Kidney tubule cell (primary cell): ENCODE measurements around the gene SLCO3A1.
A peak's percentile ranks its signal among the peaks of the same experiment; 100 is the strongest.

Experiments used
- DNase-seq: peaks from one replicate; pipeline ENCODE4 v3.0.0-alpha.2; 2018; ENCODE audit warnings: low spot score

SLCO3A1 gene

DNA sequence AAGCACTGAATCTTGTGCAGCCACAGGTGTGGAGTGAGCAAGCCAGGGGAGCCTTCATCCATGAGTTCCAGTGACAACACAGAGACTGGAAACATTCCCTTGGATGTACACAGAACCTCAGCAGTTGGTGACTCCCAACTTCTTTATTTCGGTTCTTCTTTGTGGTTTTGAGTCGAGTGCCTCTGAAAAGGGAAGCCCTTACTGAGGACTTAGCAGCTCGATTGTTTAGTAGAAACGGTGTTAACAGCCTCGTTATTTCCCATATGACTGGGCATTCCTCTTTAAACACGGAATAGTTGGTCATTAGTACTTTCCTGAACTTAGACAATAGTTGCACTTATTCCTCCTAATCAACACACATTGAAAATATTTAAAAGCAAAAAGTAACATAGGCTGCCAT, 7.7 kb downstream of the SLCO3A1 start:
- DNase-seq = no peak

DNA sequence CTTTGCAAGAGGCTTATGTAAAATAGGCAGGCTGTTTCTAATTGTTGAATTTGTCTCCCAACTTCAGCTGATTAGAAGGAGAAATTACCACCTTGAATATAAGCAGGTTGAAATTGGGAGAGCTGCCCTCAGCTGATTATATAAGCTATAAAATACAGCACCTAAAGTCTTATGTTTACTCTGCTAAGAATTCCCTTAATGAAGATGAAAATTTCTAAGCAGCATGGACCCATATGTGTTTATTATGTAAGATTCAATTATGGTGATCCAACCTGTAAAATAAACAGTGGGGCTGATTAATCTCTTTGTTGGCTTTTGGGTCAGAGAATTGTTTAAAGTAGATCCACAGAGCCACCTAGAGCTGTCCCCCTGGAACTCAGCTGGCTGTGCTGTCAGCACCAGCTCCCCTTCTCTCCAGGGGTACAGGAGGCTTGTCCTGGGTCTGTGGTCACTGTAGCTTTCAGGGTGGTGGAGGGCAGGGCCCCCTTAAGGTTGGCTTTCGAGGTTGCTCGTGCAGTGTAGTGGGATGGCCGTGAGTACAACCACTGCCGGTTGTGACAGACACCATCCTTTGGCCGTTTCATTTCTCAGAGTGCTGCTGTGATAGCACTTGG, 9.5 kb downstream of the SLCO3A1 start:
- DNase-seq = no peak

DNA sequence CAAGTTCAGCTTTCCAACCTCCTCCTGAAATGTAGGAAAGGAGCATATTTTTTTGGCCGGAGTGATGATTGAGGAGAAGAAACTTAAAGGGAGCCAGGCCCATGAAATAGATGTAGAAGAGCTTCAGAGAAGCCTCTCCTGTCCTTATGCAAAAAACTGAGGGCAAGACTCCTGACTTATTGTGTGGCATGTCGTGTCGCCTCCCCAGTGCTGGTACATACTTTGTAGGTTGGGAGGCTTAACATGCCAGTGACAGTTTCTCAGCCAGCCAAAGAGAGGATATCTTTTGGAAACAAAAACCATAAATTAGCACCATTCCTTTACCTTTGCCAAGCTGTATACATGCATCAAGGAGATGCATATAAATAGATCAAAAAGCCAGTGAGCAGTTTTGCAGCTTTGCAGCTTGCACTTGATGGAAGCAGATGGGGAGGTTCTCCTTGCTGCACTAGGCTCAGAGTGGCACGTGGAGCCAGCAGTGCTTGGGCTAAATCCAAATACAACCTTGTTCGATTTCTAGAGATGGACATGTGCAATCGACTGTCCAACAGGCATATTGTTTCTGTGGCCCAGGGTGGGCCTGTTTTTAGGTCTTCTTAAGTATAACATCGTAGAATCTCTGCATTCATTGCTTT, 10.2 kb downstream of the SLCO3A1 start:
- no peak for DNase-seq

DNA sequence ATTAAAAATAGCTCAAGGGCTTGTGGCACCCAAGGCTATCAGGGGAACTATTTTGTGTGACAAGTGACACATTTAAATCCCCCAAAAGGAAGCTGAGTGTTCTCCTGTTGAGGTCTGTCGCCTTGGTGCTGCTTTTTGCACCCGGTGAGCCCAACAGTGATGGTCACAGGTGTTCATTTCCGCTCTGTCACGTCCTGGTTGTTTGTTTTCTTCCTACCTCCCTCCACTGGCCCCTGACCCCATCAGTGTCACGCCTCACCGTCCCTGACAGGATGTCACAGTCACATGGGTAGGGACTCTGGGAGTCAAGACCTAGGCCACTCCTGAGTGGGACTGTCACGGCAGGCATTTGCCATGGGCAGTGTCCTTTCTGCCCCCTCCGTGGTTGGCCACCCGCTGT, 11.2 kb downstream of the SLCO3A1 start:
- peak; percentile 57 for DNase-seq

DNA sequence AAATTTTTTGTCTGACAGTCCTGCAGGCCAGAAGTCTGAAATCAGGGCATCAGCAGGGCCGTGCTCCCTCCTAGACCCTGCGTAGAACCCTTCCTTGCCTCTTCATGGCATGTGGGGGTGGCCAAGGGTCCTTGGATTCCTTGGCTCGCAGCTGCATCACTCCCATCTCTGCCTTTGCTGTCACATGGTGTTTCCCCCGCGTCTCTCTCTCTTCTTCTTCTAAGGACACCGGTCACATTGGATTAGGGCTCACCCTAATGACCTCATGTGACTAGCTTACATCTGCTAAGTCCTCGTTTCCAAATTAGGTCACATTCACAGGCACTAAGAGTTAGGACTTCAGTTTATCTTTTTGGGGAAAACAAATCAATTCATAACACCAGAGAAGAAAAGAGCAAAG, 12.0 kb downstream of the SLCO3A1 start:
- DNase-seq = peak; percentile 30

DNA sequence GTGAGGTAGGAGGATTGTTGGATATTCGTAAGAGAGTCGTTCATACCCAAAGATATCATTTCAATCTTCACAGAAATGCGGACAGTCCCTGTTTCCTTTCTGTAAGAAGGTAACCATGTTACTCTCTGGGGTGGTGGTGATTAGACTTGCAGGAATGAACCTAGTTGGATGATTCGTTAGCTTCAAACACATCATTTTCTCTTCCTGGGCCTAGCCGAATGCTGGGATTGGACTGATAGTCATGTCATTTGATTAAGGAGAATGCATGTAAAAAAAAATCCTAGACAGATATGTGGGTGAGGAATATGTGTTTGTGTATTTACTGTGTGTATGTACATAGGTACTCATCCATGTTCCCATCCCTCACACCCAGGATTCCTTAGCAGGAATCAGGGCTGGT, 12.4 kb downstream of the SLCO3A1 start:
- DNase-seq = peak; percentile 74

DNA sequence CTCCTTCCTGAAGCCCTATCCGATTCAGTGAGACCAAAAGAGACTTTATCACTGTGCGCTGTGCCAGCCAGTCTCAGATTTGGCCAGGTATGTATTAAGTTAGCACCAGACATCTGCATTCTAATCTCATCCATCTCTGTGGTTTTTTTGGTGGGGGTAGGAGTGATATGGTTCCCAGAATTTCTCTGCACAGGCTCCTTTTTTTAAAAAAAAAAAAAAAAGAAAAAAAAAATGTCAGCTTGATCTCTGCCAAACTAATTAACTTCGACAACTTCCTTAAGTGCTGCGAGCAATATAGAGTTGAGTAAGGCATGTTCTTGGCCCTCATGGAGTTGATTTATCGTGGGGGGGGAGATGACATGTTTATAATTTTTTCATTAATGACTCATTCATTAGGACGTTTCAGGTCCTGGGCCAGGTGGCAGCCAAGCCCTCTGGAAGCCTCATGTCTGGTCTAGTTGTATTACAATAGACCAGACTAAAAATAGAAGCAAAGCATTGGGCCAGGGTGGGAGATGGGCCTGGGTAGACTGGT, 12.9 kb downstream of the SLCO3A1 start:
- DNase-seq = peak; percentile 17

DNA sequence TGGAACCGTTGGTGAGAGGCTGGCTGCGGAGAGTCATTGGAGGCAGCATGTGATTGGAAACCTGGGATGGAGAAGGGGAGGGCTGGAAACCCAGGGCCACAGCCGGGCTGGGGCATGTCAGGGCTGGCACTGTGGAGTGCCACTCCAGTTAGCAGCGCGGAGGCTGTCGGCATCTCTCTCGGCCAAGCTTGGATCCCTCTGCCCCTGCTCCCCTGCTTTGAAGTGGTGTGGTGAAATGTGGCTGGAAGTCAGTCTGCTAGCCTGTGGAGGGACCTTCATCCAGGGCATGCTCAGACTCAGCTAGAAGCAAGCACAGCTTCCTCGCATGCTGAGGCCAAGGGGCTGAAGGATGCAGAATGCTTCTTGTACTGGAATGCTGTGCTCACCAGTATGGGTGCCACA, 13.5 kb downstream of the SLCO3A1 start:
- no peak for DNase-seq

DNA sequence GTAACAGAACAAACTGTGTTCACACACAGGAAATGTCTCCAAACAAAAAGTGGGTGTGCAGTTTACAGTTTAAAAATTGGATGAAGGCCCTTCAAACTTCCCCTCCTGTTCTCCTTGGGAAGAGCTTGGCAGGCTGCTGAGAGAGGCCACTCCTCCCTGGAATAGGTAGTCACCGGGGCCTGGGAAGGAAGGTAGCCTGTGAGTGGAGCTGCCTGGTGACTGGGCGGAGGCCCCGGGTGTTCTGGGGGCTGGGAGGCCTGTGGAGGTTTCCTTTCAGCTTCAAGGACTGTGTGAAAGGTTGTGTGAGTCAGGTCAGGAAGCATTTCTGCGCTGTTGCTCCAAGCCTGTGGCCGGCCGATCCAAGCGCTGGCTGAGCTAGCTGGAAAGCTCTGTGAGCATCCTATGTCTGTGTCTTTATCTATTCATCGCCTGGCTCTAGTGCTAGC, 14.1 kb downstream of the SLCO3A1 start:
- peak; percentile 97 for DNase-seq

DNA sequence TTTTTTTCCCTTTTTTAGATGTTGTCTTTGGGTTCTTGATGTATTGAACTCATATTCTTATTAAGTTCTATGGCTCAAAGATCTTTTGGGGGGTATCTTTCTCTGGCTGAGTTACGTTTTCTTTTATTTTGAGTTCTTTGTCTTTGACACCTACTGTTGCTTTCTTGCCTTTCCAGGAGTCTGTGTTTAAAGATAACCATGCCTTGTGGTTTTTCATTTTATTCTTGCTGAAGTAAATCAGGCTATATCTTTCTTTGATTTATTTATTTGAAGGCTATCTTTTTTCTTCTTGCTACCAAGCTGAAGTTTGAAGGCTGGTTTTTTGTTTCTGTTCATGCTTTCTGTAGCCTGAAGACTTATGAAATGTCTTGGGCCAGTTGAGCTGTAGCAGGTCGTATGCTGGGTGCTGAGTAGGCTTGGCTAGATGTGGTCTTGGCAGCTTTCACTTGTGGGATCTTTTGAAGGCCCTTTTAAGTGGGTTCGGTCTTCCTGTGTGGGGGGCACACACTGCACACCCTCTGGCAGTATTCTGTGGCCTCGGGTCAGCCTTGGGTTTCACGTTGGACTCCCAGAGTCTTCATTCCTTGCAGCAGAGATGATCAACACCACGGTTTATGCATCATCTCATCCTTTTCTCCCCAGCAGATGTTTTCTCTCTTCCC, 17.5 kb downstream of the SLCO3A1 start:
- no peak for DNase-seq

DNA sequence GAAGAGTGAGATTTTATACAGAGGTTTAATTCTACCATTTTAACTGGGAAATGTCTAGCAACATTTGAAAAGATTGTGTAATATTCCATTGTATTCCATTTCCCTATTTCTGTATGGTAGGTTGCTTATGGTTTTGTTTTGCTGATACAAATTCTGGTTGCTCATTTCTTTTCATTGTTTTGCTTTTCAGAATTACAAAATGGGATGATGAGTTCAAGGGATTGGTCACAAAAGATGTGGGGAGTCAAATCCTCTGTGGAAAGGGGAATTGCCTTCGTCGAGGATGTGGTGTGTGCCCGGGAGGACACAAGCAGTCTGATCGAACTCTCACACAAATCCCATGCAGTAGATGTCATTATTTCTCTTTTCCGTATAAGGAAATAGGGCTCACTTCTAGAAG, 18.3 kb downstream of the SLCO3A1 start:
- no peak for DNase-seq

DNA sequence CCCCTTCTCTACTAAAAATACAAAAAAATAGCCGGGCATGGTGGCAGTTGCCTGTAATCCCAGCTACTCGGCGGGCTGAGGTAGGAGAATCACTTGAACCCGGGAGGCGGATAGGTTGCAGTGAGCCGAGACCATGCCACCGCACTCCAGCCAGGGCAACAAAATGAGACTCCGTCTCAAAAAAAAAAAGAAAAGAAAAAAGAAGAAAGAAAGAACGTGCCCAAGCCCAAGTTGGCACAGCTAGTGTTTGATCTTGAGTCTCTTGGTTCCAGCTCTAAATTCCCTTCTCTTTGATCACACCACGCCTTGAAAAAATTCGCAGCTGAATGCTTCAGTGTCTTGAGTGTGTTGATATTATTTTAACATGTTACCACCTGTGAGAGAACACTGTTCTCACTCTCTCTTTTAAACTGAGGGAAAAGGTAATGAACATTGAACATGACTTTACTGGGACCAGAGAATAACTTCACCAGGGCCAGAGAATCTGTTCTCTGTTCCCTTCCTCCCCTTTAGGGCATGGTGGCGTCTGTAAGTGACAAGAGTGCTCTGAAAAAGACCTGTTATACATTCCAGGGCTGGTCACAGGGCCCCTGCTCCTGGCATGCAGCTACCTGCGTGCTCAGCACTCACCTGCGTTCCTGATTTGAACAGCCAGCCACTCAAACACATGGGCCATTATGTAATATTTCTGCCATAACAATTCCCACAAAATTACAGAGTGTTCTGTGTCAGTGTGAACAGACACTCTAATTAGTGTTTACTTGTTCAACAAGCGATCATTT, 19.0 kb downstream of the SLCO3A1 start:
- no peak for DNase-seq

DNA sequence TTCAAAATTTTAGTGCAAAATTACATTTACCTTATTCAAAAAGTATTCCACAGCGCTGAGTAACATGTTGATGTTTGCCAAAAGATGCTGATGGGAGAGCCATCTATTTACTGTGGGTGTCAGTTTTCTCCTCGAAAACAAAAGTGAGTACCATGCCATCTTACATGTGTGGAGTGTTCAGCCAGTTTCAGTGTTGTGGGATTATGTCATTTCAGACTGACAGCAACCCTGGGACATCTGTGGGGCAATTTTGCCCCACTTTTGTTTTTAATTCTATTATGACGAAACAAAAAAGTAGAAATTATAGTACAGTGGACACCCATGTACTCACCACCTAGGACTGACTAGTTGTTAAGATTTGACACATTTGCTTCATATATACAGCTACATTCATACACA, 19.6 kb downstream of the SLCO3A1 start:
- no peak for DNase-seq

DNA sequence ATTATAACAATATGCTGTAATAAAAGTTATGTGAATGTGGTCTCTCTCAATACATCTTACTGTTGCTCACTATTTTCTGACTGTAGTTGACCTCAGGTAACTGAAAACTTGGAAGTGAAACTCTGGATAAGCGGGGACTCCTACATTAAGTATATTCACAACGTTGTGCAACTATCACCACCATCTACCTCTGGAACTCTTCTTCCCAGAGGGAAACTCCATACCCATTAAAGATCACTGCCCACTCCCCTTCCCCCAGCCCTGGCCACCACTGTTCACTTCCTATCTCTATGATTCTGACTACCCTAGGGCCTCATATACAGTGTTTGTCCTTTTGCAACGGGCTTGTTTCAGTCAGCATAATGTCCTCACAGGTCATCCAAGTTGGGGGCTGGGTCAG, 20.7 kb downstream of the SLCO3A1 start:
- DNase-seq = no peak

DNA sequence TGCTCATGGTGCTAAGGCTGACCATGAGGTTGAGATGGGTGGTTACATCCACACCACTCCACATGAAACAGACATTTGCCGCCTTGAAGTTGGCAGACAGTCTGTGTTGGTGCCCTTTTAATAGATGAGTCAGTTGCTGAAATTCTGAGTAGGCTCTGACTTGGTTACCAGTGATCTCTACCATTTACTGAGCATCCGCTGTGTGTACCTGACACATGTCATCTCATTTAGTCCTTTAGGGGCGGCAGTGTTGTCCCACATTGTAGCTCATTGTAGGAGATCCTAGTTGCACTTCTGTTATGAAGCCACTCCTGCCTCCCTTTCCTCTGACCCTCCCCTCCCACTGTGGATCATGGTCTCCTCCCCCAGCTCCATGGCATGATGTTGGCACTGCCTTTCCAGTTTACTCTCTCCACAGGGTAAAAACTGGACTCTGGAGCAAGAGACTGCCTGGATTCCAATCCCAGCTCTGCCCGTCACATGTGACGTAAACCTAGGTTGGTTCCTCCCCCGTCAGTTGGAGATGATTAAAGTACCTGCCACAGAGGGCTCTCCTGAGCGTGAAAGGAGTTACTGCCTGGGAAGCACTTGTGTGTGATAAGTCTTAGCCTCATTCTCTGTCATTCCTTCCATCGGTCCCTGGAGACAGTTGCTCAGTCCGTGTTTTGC, 21.6 kb downstream of the SLCO3A1 start:
- DNase-seq = no peak

DNA sequence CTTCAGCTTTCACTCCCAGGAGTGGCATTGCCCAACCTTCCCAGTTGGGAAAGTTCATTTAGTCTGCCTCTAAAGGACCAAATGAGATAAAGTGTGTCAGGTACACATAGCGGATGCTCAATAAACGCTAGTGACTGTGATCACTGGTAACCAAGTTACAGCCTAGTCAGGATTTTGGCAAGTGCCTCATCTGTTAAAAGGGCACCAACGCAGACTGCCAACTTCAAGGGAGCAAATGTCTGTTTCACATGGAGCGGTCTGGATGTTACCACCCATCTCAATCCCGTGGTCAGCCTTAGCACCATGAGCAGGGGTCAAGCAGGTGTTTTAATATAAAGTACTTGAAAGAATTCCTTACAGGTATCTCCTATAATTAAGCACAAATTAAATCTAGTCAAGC, 22.7 kb downstream of the SLCO3A1 start:
- no peak for DNase-seq

DNA sequence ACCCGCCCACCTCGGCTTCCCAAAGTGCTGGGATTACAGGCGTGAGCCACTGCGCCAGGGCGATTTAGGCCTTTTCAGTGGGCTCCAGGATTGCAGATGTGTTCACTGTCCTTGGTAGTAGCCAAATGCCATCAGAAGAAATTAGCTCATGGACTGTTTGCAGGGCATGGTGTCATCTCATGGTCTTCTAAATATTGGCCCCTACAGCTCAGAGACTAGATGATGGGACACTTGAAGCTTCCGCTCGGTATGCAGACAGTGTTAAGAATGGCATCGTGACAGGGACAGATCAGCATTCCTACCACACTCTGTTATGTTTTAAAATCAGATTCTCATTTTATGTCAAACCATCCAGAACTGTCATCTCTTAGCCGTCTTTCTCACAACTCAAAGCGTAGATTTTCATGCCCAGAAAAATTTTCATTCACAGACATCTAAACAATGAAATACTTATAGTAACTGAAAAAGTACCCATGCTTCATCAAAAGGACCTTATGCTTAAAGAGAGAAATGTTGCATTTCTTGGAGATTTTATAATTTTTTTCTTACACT, 24.9 kb downstream of the SLCO3A1 start:
- no peak for DNase-seq

DNA sequence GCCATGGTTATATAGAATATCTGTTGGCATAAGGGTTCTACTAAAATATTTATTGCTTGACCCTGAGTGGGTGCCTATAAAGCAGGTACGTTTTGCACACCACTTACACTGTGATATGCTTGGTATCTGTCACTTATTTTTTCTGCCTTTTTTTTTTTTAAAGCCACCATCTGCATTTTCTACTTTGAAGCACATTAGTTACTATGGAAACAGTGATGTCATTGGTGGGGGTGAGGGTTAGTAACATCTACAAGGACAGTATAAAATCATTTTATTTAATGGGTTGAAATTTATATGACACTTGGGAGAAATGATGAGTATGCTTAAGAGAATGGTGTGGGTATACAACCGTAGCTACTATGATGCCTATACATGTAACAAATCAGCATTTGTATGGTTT, 25.6 kb downstream of the SLCO3A1 start:
- no peak for DNase-seq

DNA sequence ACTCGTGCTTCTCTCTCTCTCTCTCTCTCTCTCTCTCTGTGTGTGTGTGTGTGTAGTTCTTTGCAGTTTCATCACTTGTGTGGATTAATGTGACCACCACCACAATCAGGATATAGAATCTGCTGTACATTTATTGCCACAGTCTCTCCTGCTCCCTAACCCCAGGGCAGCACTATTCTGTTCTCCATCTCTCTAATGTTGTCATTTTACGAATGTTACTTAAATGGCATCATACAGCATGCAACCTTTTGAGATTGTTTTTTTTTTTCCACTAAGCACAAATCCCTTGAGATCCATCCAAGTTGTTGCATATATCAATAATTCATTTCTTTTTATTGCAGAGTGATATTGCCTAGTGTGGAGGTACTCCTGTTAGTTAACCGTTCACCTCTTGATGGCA, 26.9 kb downstream of the SLCO3A1 start:
- DNase-seq = no peak

DNA sequence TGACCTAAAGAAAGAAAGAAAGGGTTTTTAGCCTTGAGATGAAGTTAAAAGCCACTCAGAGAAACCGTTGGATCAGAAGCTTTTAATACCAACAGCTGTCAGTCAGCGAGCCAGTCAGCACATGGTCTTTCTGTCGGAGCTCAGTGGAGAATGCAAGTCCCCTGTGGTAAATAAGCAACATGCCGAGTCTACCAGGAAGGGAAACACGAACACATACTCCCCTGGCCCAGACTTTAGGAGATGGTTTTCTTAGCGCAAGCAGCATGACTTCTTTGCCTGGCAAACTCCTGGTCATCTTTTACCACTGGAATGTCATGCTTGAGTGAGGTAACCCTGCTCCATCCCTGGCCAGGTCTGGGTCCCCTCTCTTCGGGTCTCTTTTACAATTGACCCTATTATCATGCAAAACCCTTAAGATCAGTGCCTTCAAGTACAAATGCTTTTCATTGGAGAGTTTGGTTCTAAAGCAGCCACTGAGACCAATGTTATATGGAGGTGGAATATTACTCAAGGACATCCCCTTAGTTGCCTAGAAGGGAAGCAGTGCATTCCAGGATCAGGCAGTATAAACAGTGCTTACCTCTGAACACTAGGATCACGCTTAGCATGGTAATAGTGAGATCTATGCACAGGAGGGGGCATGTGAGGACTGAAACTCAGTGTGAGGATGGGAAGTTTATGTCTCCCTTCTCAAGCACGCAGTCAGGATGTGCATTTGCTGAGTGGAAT, 28.2 kb downstream of the SLCO3A1 start:
- DNase-seq = peak; percentile 61
